ENCODE measurements around the gene TEAD1.

The TEAD1 gene

GRCh38 chr11:12990162-12990480 lies 315.9 kb downstream of the TEAD1 start:
- no peak overlapping the region for H3K27ac Mint-ChIP-seq
- no peak overlapping the region for H3K4me3 Mint-ChIP-seq
- no peaks in the 10 kb centered on the region for H3K4me1 Mint-ChIP-seq (ENCODE audit: low read depth)
- no peaks in the 10 kb centered on the region for H3K9me3 Mint-ChIP-seq
- H3K36me3 Mint-ChIP-seq (ENCODE audit: low read depth): no peaks in the 10 kb centered on the region
- H3K27me3 Mint-ChIP-seq (ENCODE audit: low read depth): peaks cover 9% of the 10 kb centered on the region

GRCh38 chr11:12991426-12991825 lies 317.2 kb downstream of the TEAD1 start:
- Mint-ChIP-seq H3K27ac (no peak overlapping the region), H3K27me3 (ENCODE audit: low read depth) (peaks cover 9% of the 10 kb centered on the region), H3K4me1 (ENCODE audit: low read depth) (no peaks in the 10 kb centered on the region), H3K4me3 (no peak overlapping the region), H3K36me3 (ENCODE audit: low read depth) (no peaks in the 10 kb centered on the region), H3K9me3 (no peaks in the 10 kb centered on the region)

- Mint-ChIP-seq H3K27me3 (ENCODE audit: low read depth) (peaks cover 12% of the 10 kb centered on the region), H3K27ac (no peak overlapping the region), H3K4me3 (no peak overlapping the region)
These were observed 319.4 kb downstream of the TEAD1 start for GRCh38 chr11:12993626-12994025.

More at GRCh38 chr11:12993626-12994025, 319.4 kb downstream of the TEAD1 start:
- no peaks in the 10 kb centered on the region for H3K9me3 Mint-ChIP-seq
- no peaks in the 10 kb centered on the region for H3K36me3 Mint-ChIP-seq (ENCODE audit: low read depth)
- H3K4me1 Mint-ChIP-seq (ENCODE audit: low read depth): no peaks in the 10 kb centered on the region

All from T-helper 1 cell treated with Interleukin-12 subunit alpha and Interleukin-12 subunit beta and Interleukin-4 antibody, amounts not matched to agents 30 μg/mL and 1 μg/mL, for 36 hours (primary cell).